ENCODE results near the gene MRGPRG.
"Not testable (repeated sequence)": the region's sequence is repeated elsewhere in the genome, so short reads cannot be mapped to it uniquely, and the experiment has no call there.

The MRGPRG gene

GRCh38 chr11:3218483-3219280 is at the start of gene MRGPRG:
MRGPRG (minus strand) TSS chr11:3218813; CDS start chr11:3218813, 0 bp downstream.
- no peak for DNase-seq

- DNase-seq: not testable (repeated sequence)
Measured at GRCh38 chr11:3262548-3262947, 43.9 kb upstream of the MRGPRG start.

- DNase-seq: not testable (repeated sequence)
Measured at GRCh38 chr11:3261831-3262230, 43.2 kb upstream of the MRGPRG start.

- DNase-seq: not testable (repeated sequence)
Measured at GRCh38 chr11:3257509-3257908, 38.9 kb upstream of the MRGPRG start.

GRCh38 chr11:3255241-3255640 is 36.6 kb upstream of the MRGPRG start:
- DNase-seq: not testable (repeated sequence)

- not testable (repeated sequence) for DNase-seq
Measured at GRCh38 chr11:3254773-3255172, 36.2 kb upstream of the MRGPRG start.

GRCh38 chr11:3245071-3245470 is 26.5 kb upstream of the MRGPRG start:
- DNase-seq: no peak

GRCh38 chr11:3243880-3244279 is 25.3 kb upstream of the MRGPRG start:
- no peak for DNase-seq

GRCh38 chr11:3237119-3237518 is 18.5 kb upstream of the MRGPRG start:
- DNase-seq: no peak

- DNase-seq: no peak
Measured at GRCh38 chr11:3234846-3235245, 16.2 kb upstream of the MRGPRG start.

GRCh38 chr11:3232956-3233355 is 14.3 kb upstream of the MRGPRG start:
- DNase-seq: no peak

GRCh38 chr11:3231851-3232744 is 13.5 kb upstream of the MRGPRG start, which contains the start of gene MRGPRE:
MRGPRE (minus strand) TSS chr11:3232417; CDS start chr11:3228799, 3,618 bp downstream.
- DNase-seq: peak; percentile 50

- DNase-seq: no peak
Measured at GRCh38 chr11:3231550-3231850, 12.9 kb upstream of the MRGPRG start.

GRCh38 chr11:3230636-3231549 is 12.3 kb upstream of the MRGPRG start:
- DNase-seq: no peak

- no peak for DNase-seq
Measured at GRCh38 chr11:3229673-3230630, 11.3 kb upstream of the MRGPRG start.

GRCh38 chr11:3228445-3228829 is 9.8 kb upstream of the MRGPRG start:
- no peak for DNase-seq

- DNase-seq: no peak
Measured at GRCh38 chr11:3227568-3228444, 9.2 kb upstream of the MRGPRG start.

GRCh38 chr11:3226846-3227567 is 8.4 kb upstream of the MRGPRG start:
- DNase-seq: no peak

GRCh38 chr11:3225826-3226750 is 7.5 kb upstream of the MRGPRG start:
- DNase-seq: no peak
